Activated CD4-positive, alpha-beta T cell treated with anti-CD3 and anti-CD28 coated beads, Interleukin-2, amount 10 ng/mL, durations not matched to agents 7 days and 5 days (primary cell): ENCODE measurements around the gene CERS4. TPM values are rescaled to one million over a fixed set of nuclear protein-coding genes. Genes with fewer than 3 reads are reported as not detected.
A peak's percentile ranks its signal among the peaks of the same experiment; 100 is the strongest.

ENCODE experiments used
- CTCF ChIA-PET: fragments of 350-600 bp; sonication (Branson Sonifier 250); formaldehyde crosslinking; loops from one replicate; lab custom pipeline; 2021; ENCODE audit warnings: antibody characterized with exemption; lab: Charles Lee
- POLR2A ChIA-PET: fragments of 350-600 bp; sonication (Branson Sonifier 250); formaldehyde crosslinking; loops from one replicate; lab custom pipeline; 2021; ENCODE audit warnings: antibody characterized with exemption; lab: Charles Lee
- DNase-seq: peaks from one replicate; pipeline ENCODE4 v3.0.0-alpha.2; 2020
- H3K27ac Mint-ChIP-seq: one replicate; pipeline ENCODE4 v1.8.0; 2021; ENCODE audit warnings: mild to moderate bottlenecking, moderate library complexity, mixed read lengths
- H3K27me3 Mint-ChIP-seq: one replicate; pipeline ENCODE4 v1.8.0; 2021; ENCODE audit warnings: mixed read lengths
- H3K36me3 Mint-ChIP-seq: one replicate; pipeline ENCODE4 v1.8.0; 2021; ENCODE audit warnings: low read depth, mixed read lengths
- H3K4me1 Mint-ChIP-seq: one replicate; pipeline ENCODE4 v1.8.0; 2021; ENCODE audit warnings: mixed read lengths
- H3K4me3 Mint-ChIP-seq: one replicate; pipeline ENCODE4 v1.8.0; 2021; ENCODE audit warnings: mild to moderate bottlenecking, moderate library complexity, mixed read lengths
- H3K9me3 Mint-ChIP-seq: one replicate; pipeline ENCODE4 v1.8.0; 2021; ENCODE audit warnings: mixed read lengths
- total RNA-seq, 2 experiments: library from RNA; stranded (reverse); gene quantifications; one replicate each; pipeline ENCODE4 v1.2.3, GENCODE V29; 2021

CERS4 gene
- total RNA-seq, 2 experiments from 2014 or later: 26.7 to 33.1 TPM

GRCh38 chr19:8307965-8308866 is 99.0 kb downstream of the CERS4 start, which contains the start of gene CD320:
Gene CD320, minus strand, starts transcription at chr19:8308358. Its CDS starts 68 bp downstream, at chr19:8308290.
- POLR2A ChIA-PET: no interaction called here

GRCh38 chr19:8308891-8309291 is 99.7 kb downstream of the CERS4 start:
- Mint-ChIP-seq H3K4me1 (peaks cover 35% of the 10 kb centered on the region), H3K27ac (peak overlapping the region; percentile 79), H3K36me3 (peaks cover 22% of the 10 kb centered on the region), H3K27me3 (no peaks in the 10 kb centered on the region), H3K9me3 (no peaks in the 10 kb centered on the region), H3K4me3 (peak overlapping the region; percentile 78)
- ChIA-PET CTCF (no interaction called here), POLR2A (no interaction called here)
- DNase-seq: no peak

More at GRCh38 chr19:8307965-8308866, 99.0 kb downstream of the CERS4 start, which contains the start of gene CD320:
- peaks cover 22% of the 10 kb centered on the region for H3K36me3 Mint-ChIP-seq
- H3K27ac Mint-ChIP-seq: peak within 1 kb of the TSS; percentile 83
- no peaks in the 10 kb centered on the region for H3K27me3 Mint-ChIP-seq
- CTCF ChIA-PET: no interaction called here
- H3K9me3 Mint-ChIP-seq: no peaks in the 10 kb centered on the region
- H3K4me1 Mint-ChIP-seq: peaks cover 35% of the 10 kb centered on the region
- peak within 1 kb of the TSS; percentile 78 for H3K4me3 Mint-ChIP-seq
- peak; percentile 87 for DNase-seq

GRCh38 chr19:8310342-8311055 is 101.3 kb downstream of the CERS4 start:
- H3K4me1 Mint-ChIP-seq: peaks cover 34% of the 10 kb centered on the region
- H3K4me3 Mint-ChIP-seq: no peak overlapping the region
- H3K27ac Mint-ChIP-seq: no peak overlapping the region
- ChIA-PET CTCF (interaction anchor here (0.9 to 1.1 kb wide), 3 partner anchors 8 to 366 kb away, joined by 3 to 4 read pairs (median 4); no protein-coding TSS in a partner anchor), POLR2A (no interaction called here)
- peaks cover 18% of the 10 kb centered on the region for H3K36me3 Mint-ChIP-seq
- H3K9me3 Mint-ChIP-seq: no peaks in the 10 kb centered on the region
- H3K27me3 Mint-ChIP-seq: no peaks in the 10 kb centered on the region
- DNase-seq: no peak

GRCh38 chr19:8311461-8312260 is 102.5 kb downstream of the CERS4 start:
- Mint-ChIP-seq H3K27me3 (no peaks in the 10 kb centered on the region), H3K36me3 (peaks cover 21% of the 10 kb centered on the region), H3K27ac (no peak overlapping the region), H3K4me3 (no peak overlapping the region), H3K4me1 (peaks cover 27% of the 10 kb centered on the region), H3K9me3 (no peaks in the 10 kb centered on the region)
- DNase-seq: no peak
- ChIA-PET POLR2A (no interaction called here), CTCF (interaction anchor here (0.6 to 1.1 kb wide), 4 partner anchors 9 to 367 kb away, joined by 3 to 4 read pairs (median 4); no protein-coding TSS in a partner anchor)

Other genes with a start within 250 kb of the CERS4 start
- gene ELAVL1, start 203.7 kb upstream of the CERS4 start, total RNA-seq: 100 to 1,000 TPM; 109 TPM
- gene CCL25, start 156.6 kb upstream of the CERS4 start, total RNA-seq: 1 to 10 TPM; 5.2 to 7.4 TPM
- gene FBN3, start 59.8 kb upstream of the CERS4 start, total RNA-seq: not detected
- gene CD320, start 99.0 kb downstream of the CERS4 start, total RNA-seq: 10 to 100 TPM; 32.1 to 36.3 TPM
- 10 to 100 TPM; 61.8 to 65.6 TPM for gene NDUFA7, start 112.0 kb downstream of the CERS4 start, total RNA-seq
- 1,000 to 10,000 TPM; 1,480 to 2,023 TPM for gene RPS28, start 112.1 kb downstream of the CERS4 start, total RNA-seq
- 1 to 10 TPM; 1.3 to 2.7 TPM for gene KANK3, start 133.9 kb downstream of the CERS4 start, total RNA-seq
- not detected for gene ANGPTL4, start 154.8 kb downstream of the CERS4 start, total RNA-seq
- gene RAB11B, start 181.0 kb downstream of the CERS4 start, total RNA-seq: 100 to 1,000 TPM; 104 to 107 TPM
- gene MARCHF2, start 203.9 kb downstream of the CERS4 start, total RNA-seq: 10 to 100 TPM; 26.4 to 29.0 TPM
- gene HNRNPM, start 235.6 kb downstream of the CERS4 start, total RNA-seq: 100 to 1,000 TPM; 248 to 265 TPM